ENCODE measurements around the gene RFTN1.

DNA sequence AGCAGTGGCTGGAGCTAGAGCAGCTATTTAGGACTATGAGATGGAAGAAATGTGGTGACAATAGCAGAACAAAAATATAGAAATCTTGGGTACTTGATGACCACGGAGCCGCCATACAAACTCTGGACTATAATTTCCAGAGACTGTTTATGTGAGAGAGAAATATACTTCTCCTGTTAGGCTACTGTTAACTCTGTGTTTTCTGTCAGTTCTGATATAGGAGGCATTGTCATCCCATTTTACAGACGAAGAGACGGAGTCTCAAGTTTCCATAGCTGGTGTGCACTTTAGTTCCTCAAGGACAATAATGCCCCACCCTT is 22.8 kb upstream of the RFTN1 start:
- TF ChIP-seq CTCF (IDR thresholded peaks at IDR 0.05) (no peak), EP300 (IDR thresholded peaks at IDR 0.05) (no peak)

Data from ovary (tissue), 3 donors.